ENCODE results near the gene NAA10. TPM values are rescaled to one million over a fixed set of nuclear protein-coding genes. Genes with fewer than 3 reads are reported as not detected.

NAA10 gene
- total RNA-seq, 4 donors from 2014 or later = 29.9 to 57.2 (median 47.4) TPM

GRCh38 chrX:153960077-153960476, 25.2 kb upstream of the NAA10 start:
- in situ Hi-C loops (cut with MboI; ENCODE audit: low pct_ligation_motif_present in 1 of 4, low pct_unique_long_range_greater_than_20kb in 1 of 4, low sequenced_read_pairs in 3 of 4) (loop anchor here in 2 of 4 donors (25.0 kb wide), 2 partner anchors 198 to 577 kb away; partner anchors contain the start of genes G6PD (in 1 of the 2), IKBKG (in 1 of the 2) and PLXNB3 (in 1 of the 2)), intact Hi-C loops (cut with DNase I; ENCODE audit: low total_unique reads) (no loop called here)
- WGBS, 2 donors (ENCODE audit: low coverage in 1 of 2) = 99% methylated on average over 16 of the region's 16 CpGs; no CpG with 5 or more reads in 1 of the 2 donors
- DNase-seq = no peak
- H3K36me3 ChIP-seq = peaks cover 0 to 7% (median 0%) of the 10 kb centered on the region in 4 donors
- no peak overlapping the region for H3K4me3 ChIP-seq
- no peak overlapping the region for H3K27ac ChIP-seq
- no peaks in the 10 kb centered on the region for H3K9me3 ChIP-seq
- no peaks in the 10 kb centered on the region for H3K4me1 ChIP-seq
- no peak for TF ChIP-seq POLR2A (IDR thresholded peaks at IDR 0.05)
- TF ChIP-seq CTCF (IDR thresholded peaks at IDR 0.05) = no peak
- no peaks in the 10 kb centered on the region for H3K27me3 ChIP-seq

- no peak overlapping the region for H3K27ac ChIP-seq
- TF ChIP-seq POLR2A (IDR thresholded peaks at IDR 0.05) (no peak), EP300 (IDR thresholded peaks at IDR 0.05; ENCODE audit: low read depth) (no peak), POLR2AphosphoS5 (IDR thresholded peaks at IDR 0.05) (no peak), CTCF (IDR thresholded peaks at IDR 0.05) (no peak)
- no peak for DNase-seq
- no peaks in the 10 kb centered on the region for H3K4me1 ChIP-seq
- no peak overlapping the region for H3K4me3 ChIP-seq
- H3K27me3 ChIP-seq = no peaks in the 10 kb centered on the region
- WGBS, 2 donors (ENCODE audit: low coverage in 1 of 2) = 96% methylated on average over 15 of the region's 15 CpGs; no CpG with 5 or more reads in 1 of the 2 donors
- no peaks in the 10 kb centered on the region for H3K9me3 ChIP-seq
- intact Hi-C loops (cut with DNase I; ENCODE audit: low total_unique reads) (no loop called here), in situ Hi-C loops (cut with MboI; ENCODE audit: low pct_ligation_motif_present in 1 of 4, low pct_unique_long_range_greater_than_20kb in 1 of 4, low sequenced_read_pairs in 3 of 4) (loop anchor here in 2 of 4 donors (25.0 kb wide), 2 partner anchors 197 to 578 kb away; partner anchors contain the start of genes G6PD (in 1 of the 2), IKBKG (in 1 of the 2) and PLXNB3 (in 1 of the 2))
- peaks cover 0 to 7% (median 0%) of the 10 kb centered on the region in 4 donors for H3K36me3 ChIP-seq
Measured at GRCh38 chrX:153959649-153960048, 24.8 kb upstream of the NAA10 start.

GRCh38 chrX:153958605-153959004, 23.8 kb upstream of the NAA10 start:
- Histone ChIP-seq H3K27ac (no peak overlapping the region), H3K9me3 (no peaks in the 10 kb centered on the region), H3K27me3 (no peaks in the 10 kb centered on the region), H3K36me3 (peaks cover 0 to 7% (median 0%) of the 10 kb centered on the region in 4 donors), H3K4me1 (peaks cover 0 to under 1% (median 0%) of the 10 kb centered on the region in 4 donors), H3K4me3 (no peak overlapping the region)
- DNase-seq = no peak
- intact Hi-C loops (cut with DNase I; ENCODE audit: low total_unique reads) = no loop called here
- in situ Hi-C loops (cut with MboI; ENCODE audit: low pct_ligation_motif_present in 1 of 4, low pct_unique_long_range_greater_than_20kb in 1 of 4, low sequenced_read_pairs in 3 of 4) = loop anchor here in 2 of 4 donors (25.0 kb wide), 2 partner anchors 196 to 579 kb away; partner anchors contain the start of genes G6PD (in 1 of the 2), IKBKG (in 1 of the 2) and PLXNB3 (in 1 of the 2)
- WGBS, 2 donors (ENCODE audit: low coverage in 1 of 2) = 96% methylated on average over 14 of the region's 14 CpGs; no CpG with 5 or more reads in 1 of the 2 donors
- TF ChIP-seq CTCF (IDR thresholded peaks at IDR 0.05) (no peak), POLR2A (IDR thresholded peaks at IDR 0.05) (no peak), EP300 (IDR thresholded peaks at IDR 0.05; ENCODE audit: low read depth) (no peak), POLR2AphosphoS5 (IDR thresholded peaks at IDR 0.05) (no peak)

- no peak overlapping the region for H3K27ac ChIP-seq
- peaks cover 0 to 5% (median 0%) of the 10 kb centered on the region in 4 donors for H3K4me1 ChIP-seq
- in situ Hi-C loops (cut with MboI; ENCODE audit: low pct_ligation_motif_present in 1 of 4, low pct_unique_long_range_greater_than_20kb in 1 of 4, low sequenced_read_pairs in 3 of 4) = loop anchor here in 2 of 4 donors (25.0 kb wide), 2 partner anchors 195 to 580 kb away; partner anchors contain the start of genes G6PD (in 1 of the 2), IKBKG (in 1 of the 2) and PLXNB3 (in 1 of the 2)
- no peaks in the 10 kb centered on the region for H3K9me3 ChIP-seq
- H3K4me3 ChIP-seq = no peak overlapping the region
- no peaks in the 10 kb centered on the region for H3K27me3 ChIP-seq
- intact Hi-C loops (cut with DNase I; ENCODE audit: low total_unique reads) = no loop called here
- no peak for DNase-seq
- H3K36me3 ChIP-seq = peaks cover 0 to 7% (median 0%) of the 10 kb centered on the region in 4 donors
- WGBS, 2 donors (ENCODE audit: low coverage in 1 of 2) = 93% methylated on average over 16 of the region's 17 CpGs; no CpG with 5 or more reads in 1 of the 2 donors
- TF ChIP-seq EP300 (IDR thresholded peaks at IDR 0.05; ENCODE audit: low read depth) (no peak), POLR2A (IDR thresholded peaks at IDR 0.05) (no peak), POLR2AphosphoS5 (IDR thresholded peaks at IDR 0.05) (no peak), CTCF (IDR thresholded peaks at IDR 0.05) (no peak)
Measured at GRCh38 chrX:153957224-153957623, 22.4 kb upstream of the NAA10 start.
